Measurements from ENCODE around the gene PRDM16. TPM values are rescaled to one million over a fixed set of nuclear protein-coding genes. Genes with fewer than 3 reads are reported as not detected.

The PRDM16 gene
- total and polyA plus RNA-seq, 2 of the 13 experiments (the other 11 are each of a cell fraction or from before 2014, with no cell fraction given), result 0.15 to 0.81 TPM

GRCh38 chr1:3226701-3227350 lies 157.8 kb downstream of the PRDM16 start:
- intact Hi-C loops (cut with micrococcal nuclease; ENCODE audit: unreplicated experiment), result no loop called here
- H3K4me2 ChIP-seq (ENCODE audit: low read depth, low read length), result no peak overlapping the region
- 85% methylated on average over 19 of the region's 27 CpGs for WGBS (ENCODE audit: low lambda C conversion rate)
- no peaks in the 10 kb centered on the region for H3K9me3 ChIP-seq (ENCODE audit: low read length)
- H3K27ac ChIP-seq (ENCODE audit: extremely low read length, insufficient read depth, low read length), result no peak overlapping the region
- H3K9ac ChIP-seq (ENCODE audit: insufficient read depth, low read depth, low read length), result no peak overlapping the region
- FAIRE-seq, result no peak
- H4K20me1 ChIP-seq (ENCODE audit: insufficient read depth, low read length), result no peaks in the 10 kb centered on the region
- H2AFZ ChIP-seq (ENCODE audit: low read length), result no peak overlapping the region
- no peak for ATAC-seq
- BruUV-seq (replicated peaks), result no TSS peak
- no peak for TF ChIP-seq DMAP1 (CRISPR knock-in tag; IDR thresholded peaks at IDR 0.05)
- TF ChIP-seq RFXAP (CRISPR knock-in tag; IDR thresholded peaks at IDR 0.05; ENCODE audit: borderline replicate concordance), result no peak
- TF ChIP-seq ZNF10 (CRISPR knock-in tag; IDR thresholded peaks at IDR 0.05; ENCODE audit: borderline replicate concordance, low read depth), result no peak
- TF ChIP-seq TBX2 (CRISPR knock-in tag; IDR thresholded peaks at IDR 0.05; ENCODE audit: borderline replicate concordance), result no peak
- TF ChIP-seq MAFG (CRISPR knock-in tag; IDR thresholded peaks at IDR 0.05), result no peak
- no peak for TF ChIP-seq IKZF1 (IDR thresholded peaks at IDR 0.05)
- TF ChIP-seq ASH2L (IDR thresholded peaks at IDR 0.05; ENCODE audit: insufficient read length, low read depth, low read length), result no peak
- no peak for TF ChIP-seq ETS1 (CRISPR knock-in tag; IDR thresholded peaks at IDR 0.05)
- no peak for TF ChIP-seq GATAD1 (CRISPR knock-in tag; IDR thresholded peaks at IDR 0.05)
- TF ChIP-seq HBP1 (CRISPR knock-in tag; IDR thresholded peaks at IDR 0.05; ENCODE audit: low read depth), result no peak
- TF ChIP-seq ZNF557 (CRISPR knock-in tag; IDR thresholded peaks at IDR 0.05), result no peak
- TF ChIP-seq MBNL3 (CRISPR knock-in tag; conservative IDR thresholded peaks at IDR 0.05), result no peak
- no peak for TF ChIP-seq FOXM1 (CRISPR knock-in tag; IDR thresholded peaks at IDR 0.05)
- no peak for TF ChIP-seq ZNF607 (CRISPR knock-in tag; IDR thresholded peaks at IDR 0.05; ENCODE audit: borderline replicate concordance)
- no peak for TF ChIP-seq SMARCC2 (IDR thresholded peaks at IDR 0.05)
- no peak for TF ChIP-seq SP5 (CRISPR knock-in tag; IDR thresholded peaks at IDR 0.05; ENCODE audit: borderline replicate concordance, low read depth)
- ChIA-PET POLR2A (interaction anchor here (2.2 kb wide), 1 partner anchor 12 kb away, joined by 6 read pairs; no protein-coding TSS in a partner anchor), CTCF (ENCODE audit: low intra/inter-chr PET ratio, low total read pairs) (no interaction called here)
- no peak overlapping the region for H3K4me3 ChIP-seq (replicated peaks in 1 of 3; ENCODE audit: insufficient read depth in 1 of 3, low read depth in 2 of 3, low read length in 3 of 3)
- in situ Hi-C loops (cut with HindIII; ENCODE audit: extremely low pct_ligation_motif_present, low pct_unique_long_range_greater_than_20kb), result no loop called here
- no peaks in the 10 kb centered on the region; a peak in 1 of 5 replicates for H3K27me3 ChIP-seq (ENCODE audit: control insufficient read depth in 1 of 2, insufficient read depth in 2 of 2, low read length in 2 of 2)
- DNase-seq (ENCODE audit: low spot score), result no peak
- no peaks in the 10 kb centered on the region for H3K36me3 ChIP-seq (replicated peaks in 1 of 2; ENCODE audit: control insufficient read depth in 1 of 2, insufficient read depth in 2 of 2, low read length in 2 of 2)
- H3K4me1 ChIP-seq (ENCODE audit: insufficient read depth, low read length), result peaks cover 65% of the 10 kb centered on the region
- H3K79me2 ChIP-seq (ENCODE audit: insufficient read depth, low read length), result no peaks in the 10 kb centered on the region
